ENCODE data around the gene LATS2. TPM values are rescaled to one million over a fixed set of nuclear protein-coding genes. Genes with fewer than 3 reads are reported as not detected.
A peak's percentile ranks its signal among the peaks of the same experiment; 100 is the strongest.
"Not testable (repeated sequence)": the region's sequence is repeated elsewhere in the genome, so short reads cannot be mapped to it uniquely, and the experiment has no call there.

Gene LATS2
- total RNA-seq, 1 donor from 2014 or later, result 7.1 TPM

DNA sequence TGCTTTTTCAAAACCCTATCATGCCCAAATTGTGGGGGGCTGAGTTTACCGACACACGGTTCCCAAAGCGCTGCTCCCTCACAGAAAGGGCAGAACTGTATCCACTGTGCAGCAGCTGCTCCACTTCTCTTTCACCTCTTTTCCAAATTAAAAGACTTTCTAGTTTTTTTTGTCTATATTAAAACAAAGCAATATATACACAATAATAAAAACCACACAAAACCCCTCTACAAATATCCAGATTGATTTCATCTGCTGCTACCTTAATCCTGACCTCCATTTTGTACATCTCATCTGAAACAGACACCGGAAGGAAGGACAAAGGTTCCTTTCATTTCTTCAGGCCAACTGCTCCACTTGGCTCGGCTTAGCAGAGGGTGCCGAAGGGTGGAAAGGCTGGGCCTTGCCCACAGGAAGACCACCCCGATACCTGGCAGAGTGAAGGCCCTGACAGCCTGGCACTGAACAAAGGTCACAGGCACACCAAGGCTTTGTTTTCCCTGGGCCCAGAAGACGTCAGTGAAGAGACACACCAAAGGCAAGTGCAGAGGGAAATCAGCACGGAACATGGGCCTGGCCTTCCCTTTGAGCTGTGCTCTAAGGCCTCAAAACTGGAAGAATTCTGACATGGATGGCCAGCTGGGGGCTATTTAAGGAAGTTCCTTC, 71.6 kb downstream of the LATS2 start:
- ATAC-seq, result no peak

DNA sequence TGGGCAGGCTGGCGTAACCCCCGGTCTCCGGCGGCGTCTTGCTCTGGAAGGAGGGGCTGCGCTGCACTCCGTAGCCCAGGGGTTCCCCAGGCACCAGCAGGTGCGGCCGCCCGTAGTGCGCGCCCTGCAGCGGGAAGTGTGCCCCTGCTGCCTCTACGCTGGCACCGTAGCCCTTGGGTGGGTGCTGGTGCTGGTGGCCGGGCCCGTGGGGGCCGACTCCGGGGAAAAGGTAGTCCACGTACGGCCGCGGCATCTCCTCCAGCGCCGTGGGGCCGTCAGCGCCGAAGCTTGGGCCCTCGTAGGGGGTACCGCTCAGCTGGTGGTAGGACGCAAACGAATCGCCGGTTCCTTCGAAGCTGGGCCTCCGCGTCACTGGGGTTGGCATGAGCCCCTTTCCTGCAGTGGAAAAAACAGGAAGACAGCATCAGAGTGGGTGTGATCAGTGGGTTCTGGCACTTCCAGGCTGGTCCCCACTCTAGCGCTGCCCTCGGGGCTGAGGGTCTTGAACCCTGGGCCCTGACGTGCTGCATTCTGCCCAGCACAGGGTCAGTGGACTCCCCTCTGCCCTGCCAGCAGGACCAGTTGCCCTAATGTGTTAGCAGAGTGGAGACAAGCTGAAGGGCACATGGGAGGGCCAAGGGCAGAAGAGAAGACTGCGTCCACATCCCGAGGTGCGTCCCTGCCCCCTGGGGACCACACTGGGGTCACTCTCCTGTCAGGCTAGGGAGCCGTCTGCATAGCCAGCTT, 72.3 kb downstream of the LATS2 start:
- ATAC-seq, result no peak

DNA sequence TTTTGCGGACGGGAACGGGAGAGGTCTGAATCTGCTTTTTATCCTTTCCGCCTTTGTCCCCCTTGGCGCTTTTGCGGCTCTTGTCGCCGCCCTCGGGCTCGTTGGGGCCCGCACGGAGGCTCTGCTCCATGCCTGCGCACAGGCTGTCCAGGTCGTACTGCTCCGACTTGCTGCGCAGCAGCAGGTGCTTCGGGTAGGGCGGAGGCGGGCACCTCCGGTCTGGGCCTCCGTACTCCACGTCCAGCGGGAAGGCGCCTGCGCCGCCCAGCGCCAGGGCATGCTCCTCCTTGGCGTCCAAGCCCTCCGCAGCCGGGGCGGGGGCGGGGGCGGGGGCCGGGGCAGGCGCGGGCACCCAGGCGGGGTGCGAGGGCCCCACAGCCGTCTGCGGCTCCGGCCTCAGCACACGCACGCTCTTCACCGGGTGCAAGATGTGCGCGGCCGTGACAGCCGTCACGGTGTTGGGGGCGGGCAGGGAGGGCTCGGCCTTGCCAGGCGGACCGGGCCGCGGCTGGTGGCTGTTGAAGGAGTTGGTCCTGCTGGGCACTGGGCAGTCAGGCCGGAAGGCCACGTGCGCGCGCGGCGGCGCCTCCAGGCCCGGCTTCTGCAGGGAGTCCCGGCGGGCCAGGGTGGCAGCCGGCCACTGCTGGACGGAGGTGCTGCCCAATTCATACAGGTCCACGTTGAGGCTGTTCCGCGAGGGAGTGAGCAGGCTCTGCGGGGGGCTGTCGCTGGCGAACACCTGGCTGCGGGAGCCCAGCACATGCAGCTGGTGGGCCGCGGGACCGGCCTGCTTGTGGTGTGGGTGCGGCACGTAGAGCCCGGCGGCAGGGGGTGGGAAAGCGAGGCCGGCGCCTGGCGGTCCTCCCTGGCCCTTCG, 73.1 kb downstream of the LATS2 start:
- ATAC-seq, result no peak

DNA sequence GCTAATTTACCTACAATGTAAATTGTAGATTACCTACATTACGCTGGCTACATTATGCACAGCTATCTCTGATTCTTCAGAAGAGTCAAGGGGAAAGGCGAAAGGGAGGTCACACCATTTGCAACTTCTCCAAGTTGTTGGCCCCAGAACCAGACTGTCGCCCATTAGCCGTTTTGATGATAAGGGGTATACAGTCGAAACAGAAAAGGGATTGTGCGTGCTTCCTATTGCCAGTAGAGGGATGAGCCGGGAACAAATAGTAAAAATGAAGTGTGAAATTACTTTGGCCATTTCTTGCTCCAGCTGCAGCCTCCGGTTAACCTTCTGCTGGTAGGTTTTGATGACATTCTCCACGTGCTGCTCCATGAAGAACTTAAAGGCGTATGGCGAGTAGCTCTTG, 73.8 kb downstream of the LATS2 start:
- no peak for ATAC-seq

DNA sequence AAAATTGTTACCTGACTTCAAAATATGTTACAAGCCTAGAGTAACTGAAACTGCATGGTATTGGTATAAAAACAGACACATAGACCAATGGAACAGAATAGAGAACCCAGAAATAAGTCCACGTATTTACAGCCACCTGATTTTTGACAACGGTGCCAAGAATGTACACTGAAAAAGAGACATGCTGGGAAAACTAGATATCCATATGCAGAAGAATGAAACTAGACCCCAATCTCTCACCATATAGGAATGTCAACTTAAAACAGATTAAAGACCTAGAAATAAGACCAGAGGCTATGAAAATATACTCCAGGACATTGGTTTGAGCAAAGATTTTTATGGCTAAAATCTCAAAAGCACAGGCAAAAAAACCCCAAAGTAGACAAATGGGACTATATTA, 76.5 kb downstream of the LATS2 start:
- no peak for ATAC-seq

DNA sequence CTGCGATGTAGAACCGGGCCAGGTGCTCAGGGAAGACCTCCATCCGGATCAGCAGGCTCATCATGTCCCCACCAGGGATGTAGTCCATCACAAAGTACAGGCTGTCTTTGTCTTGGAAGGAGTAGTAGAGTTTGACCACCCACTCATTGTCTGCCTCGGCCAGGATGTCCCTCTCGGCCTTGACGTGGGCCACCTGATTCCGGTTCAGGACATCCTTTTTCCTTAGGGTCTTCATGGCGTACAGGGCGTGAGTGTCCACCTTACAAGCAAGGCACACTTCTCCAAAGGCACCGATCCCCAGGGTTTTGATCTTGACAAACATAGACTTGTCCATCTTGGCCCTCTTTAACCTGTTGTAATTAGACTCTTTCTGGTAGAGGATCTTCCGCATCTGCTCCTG, 78.0 kb downstream of the LATS2 start:
- ATAC-seq, result no peak

DNA sequence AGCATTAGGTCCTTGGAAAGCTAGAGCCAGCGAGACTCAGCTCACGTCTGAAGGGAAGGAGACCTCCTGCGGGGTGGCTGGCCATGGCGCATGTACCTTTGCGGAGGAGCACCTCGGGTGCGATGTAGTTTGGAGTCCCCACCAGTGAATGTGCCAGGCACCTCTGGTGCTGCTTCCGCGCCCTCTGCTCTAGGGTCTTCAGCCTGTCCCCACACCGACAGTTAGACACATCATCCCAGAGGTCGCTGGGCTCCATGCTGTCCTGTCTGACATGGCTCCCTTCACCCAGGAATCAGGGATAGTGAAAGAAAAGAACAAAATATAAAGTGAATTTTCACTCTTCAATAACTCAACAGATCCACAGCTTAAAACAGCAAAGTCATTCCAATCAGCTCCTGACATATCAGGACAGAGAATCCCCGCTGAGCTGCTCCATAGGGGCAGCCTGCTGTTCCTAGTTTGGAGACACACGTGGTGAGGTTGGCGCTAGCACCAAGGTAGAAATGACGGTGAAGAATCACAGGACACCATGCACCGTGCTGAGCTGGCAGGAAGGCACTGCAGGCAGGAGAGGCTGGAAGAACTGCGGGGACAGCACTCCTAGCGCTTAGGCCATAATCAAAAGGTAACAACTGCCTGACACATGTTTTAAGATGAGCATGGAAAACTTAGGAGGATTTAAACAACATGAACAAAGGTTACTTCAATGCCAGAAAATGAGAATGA, 79.9 kb downstream of the LATS2 start:
- ATAC-seq, result no peak

DNA sequence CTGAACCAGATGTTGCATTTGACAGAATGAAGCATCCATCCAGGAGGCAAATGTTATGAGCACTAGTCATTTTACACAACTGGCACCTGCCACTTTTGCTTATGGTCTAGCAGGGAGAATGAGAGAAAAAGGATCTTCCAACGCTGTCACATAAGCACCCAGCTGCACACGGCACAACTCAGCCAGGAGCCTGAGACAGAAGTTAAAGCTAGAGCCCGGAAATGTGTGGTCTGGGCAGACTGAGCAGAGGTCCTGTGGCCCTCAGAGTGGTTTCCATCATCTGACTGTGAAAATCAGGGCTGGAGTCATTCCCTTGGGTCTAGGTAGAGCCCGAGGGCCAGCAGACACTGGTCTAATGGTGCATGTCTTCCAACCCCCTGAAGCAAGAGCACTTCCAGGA, 80.5 kb downstream of the LATS2 start:
- no peak for ATAC-seq

DNA sequence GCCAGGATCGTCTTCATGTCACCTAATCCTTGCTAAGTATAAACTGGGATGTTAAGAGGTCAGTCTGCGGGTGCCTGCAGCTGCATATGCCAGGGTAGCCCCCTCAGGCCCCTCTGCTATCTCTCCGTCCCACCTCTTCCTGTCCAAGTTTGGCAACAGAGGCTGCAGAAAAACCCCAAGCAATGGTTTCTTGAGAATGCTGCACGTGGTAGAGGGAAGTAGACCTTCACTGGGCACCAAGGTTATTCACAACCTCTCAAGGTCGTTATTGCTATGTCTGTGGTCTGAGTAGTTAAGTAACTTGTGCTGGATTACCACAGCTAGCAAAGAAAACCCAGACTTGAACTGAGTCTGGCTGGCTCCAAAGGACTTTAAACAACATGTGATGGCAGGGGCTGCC, 81.0 kb downstream of the LATS2 start:
- no peak for ATAC-seq

DNA sequence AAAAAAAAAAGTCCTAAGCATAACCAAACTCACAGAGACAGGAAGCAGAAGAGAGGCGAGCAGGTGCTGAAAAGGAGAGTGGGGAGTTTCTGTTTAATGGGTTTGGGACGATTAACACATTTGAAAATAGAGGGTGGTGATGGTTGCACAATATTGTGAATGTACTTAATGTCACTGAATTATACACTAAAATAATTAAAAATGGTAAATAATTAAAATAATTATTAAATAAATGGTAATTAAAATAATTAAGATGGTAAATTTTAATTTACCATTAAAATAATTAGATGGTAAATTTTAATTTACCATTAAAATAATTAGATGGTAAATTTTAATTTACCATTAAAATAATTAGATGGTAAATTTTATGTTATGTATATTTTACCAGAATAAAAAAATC, 84.0 kb downstream of the LATS2 start:
- no peak for ATAC-seq

DNA sequence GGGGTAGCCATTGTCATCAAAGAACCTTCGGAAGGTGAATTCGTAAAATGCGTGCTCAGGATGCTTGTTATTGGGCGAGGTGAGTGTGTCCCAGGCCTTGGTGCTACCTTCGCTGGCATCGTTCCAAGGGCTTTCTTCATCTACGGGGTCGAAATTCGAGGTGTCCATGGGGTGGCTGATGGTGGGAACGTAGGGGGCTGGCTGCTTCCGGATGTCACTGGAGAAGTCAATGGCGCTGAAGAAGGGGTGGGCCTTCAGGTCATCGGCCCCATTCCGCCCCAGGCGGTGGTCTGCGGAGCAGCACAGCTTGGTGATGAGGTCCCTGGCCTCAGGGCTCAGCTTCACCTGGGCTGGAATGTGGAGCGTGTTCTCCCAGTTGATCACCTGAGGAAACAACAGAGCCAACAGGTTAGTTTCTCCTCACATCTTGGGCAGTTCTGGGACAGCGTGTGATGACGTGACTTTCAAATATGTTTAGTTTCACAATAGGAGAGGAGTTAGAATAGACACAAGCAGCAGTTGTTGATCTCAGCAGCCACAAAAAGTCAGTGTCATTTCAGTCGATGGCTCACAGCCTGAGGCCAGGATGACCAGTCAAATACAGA, 86.3 kb downstream of the LATS2 start:
- ATAC-seq, result no peak

DNA sequence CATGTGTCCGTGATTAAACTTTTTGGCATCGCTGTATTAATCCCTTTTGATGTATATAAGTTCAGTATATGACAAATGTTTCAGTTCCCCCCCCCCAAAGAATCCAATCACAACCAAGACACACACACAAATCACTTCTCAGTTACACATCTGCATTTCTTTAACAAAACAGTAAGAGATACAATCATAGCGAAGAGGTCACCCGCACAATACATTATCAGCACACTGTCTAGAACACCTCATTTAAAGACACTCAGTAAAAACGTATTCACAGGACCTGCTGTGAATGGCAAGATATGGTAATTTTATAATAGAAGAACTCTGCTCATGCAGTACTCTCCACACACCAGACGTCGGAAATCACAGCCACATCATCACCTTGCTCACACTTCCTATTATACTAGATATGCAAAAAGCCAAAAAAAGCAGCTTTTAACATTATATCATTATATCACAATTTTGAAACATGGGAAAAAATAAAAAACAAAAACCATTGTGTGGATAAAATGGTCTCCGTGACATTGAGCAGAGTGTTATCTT, 87.4 kb downstream of the LATS2 start:
- ATAC-seq, result no peak

DNA sequence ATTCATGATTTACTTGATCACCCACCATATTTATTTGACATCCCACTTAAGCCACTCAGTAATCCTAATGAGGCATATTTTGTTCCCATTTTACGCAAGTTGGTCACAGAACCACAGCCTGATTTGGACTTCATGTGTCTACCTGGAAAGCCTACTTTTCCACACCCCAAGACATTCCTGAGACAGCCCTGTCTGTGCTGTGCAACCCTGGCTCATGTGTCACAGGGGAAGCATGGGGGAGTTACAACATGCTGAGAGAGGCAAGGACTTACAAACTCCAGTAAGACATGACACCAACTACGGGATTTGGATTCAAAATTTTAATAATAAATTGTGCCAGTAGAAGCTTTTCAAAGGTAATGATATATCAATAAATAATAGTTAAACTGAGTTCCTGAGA, 88.7 kb downstream of the LATS2 start:
- no peak for ATAC-seq

DNA sequence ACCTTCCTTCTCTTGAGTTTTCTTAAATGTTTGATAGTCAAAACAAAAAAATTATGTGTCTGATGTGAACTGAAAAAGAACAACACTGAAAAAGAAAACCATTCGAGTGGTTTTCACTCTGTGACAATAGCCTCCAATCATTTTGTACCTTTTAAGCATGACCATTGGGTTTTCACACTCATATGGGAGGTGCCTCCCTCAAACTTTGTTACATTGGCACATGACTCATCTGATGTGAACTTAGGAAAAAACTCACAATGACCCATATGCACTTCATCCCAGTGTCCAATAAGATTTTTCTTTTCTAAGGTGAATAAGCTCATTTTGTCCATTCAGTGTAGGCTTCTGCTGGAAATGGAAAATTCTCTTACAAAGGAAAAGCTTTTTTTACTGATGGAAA, 92.2 kb downstream of the LATS2 start:
- peak; percentile 57 for ATAC-seq

DNA sequence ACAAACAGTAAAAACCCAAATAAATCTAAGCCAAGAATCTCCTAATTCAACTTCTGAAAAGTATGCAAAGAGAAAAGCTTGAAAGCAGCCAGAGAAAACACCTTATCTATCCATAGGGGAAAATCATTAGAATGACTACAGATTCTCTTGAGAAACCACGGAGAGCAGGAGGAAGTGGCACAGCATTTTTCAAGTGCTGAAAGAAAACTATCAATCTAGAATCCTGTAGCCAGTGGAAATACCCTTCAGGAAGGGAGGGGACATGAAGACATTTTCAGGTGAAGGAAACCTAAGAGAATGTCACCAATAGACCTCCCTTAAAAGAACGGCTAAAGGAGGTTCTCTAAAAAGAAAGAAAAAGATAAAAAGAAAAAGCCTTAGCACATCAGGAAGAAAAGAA, 92.6 kb downstream of the LATS2 start:
- ATAC-seq, result no peak

DNA sequence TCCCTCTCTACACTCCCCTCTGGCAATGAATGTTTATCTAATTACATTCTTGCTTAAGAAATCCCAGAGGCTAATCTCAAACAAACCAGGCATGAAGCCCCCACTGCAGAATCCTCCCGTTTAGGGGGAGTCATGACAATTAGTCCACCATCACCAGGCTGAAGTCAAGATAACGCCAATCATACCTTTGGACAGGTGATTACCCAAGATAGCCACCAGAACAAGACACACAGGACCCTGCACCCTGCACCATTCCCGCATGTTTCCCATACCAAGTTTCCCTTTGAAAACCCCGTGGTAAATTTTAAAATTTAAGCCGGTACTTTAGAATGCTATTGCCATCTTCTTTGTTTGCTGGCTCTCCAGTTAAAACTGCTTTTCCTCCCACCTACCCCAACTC, 94.0 kb downstream of the LATS2 start:
- no peak for ATAC-seq

DNA sequence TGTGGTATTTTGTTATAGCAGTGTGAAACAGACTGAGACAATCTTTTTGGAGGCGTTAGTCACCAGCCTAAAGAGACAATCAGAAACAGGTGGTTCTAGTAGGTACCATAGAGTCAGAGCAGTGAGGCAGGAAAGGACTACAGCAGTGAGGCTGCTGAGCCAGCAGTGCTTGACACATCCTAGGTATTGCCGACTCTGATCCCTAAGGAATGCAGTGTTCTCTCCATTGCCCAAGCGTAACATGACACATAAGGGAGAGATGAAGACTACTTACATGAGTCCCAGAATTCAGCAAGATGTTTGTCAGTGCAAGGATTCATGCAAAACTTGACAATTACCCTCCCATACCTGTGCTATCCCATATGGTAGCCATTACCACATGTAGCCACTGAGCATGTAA, 96.5 kb downstream of the LATS2 start:
- peak; percentile 26 for ATAC-seq

DNA sequence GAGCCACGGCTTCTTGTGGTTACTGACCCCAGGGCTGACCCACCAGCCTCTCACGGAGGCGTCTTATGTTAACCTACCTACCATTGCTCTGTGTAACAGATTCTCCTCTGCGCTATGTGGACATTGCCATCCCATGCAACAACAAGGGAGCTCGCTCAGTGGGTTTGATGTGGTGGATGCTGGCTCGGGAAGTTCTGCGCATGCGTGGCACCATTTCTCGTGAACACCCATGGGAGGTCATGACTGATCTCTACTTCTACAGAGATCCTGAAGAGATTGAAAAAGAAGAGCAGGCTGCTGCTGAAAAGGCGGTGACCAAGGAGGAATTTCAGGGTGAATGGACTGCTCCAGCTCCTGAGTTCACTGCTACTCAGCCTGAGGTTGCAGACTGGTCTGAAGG, 99.7 kb downstream of the LATS2 start:
- not testable (repeated sequence) for ATAC-seq

DNA sequence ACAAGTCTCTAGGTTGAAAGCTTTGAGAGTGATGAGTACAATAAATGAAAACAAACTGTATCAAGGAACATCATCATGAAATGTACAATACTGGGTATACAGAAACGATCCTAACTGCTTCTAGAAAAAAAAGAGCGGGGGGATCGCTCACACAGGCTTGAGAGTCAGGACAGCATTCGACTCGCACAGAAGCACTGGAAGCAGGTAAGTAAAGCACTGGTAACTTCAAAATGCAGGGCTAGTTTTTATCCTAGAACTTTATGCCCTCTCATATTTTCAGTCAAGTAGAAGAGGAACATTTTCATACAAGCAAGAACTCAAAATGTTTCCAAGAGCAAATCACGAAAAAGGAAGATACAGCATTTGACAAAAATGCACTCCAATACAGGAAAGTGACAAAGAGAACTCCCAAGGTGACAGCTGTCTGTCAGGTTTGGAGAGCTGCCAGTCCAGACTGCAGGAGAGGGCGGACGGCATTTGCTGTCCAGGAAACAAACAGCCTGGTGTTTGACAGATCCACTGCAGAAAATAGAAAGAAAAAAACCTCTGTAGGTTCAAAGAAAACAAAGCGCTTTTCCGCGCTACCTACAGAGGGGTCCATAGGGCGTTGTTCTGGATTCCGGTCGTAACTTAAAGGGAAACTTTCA, 100.6 kb downstream of the LATS2 start:
- ATAC-seq, result no peak

DNA sequence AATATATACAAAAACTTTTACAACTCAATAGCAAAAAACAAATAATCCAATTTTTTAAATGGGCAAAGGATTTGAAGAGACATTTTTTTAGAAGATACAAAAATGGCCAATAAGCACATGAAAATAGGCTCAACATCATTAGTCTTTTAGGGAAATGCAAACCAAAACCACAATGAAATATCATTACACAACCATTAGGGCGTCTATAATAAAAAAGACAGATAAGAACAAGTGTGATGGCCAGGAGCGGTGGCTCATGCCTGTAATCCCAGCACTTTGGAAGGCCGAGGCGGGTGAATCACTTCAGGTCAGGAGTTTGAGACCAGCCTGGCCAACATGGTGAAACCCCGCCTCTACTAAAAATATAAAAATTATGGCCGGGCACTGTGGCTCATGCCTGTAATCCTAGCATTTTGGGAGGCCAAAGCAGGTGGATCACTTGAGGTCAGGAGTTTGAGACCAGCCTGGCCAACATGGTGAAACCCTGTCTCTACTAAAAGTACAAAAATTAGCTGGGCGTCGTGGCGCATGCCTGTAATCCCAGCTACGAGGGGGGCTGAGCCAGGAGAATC, 104.3 kb downstream of the LATS2 start:
- not testable (repeated sequence) for ATAC-seq

DNA sequence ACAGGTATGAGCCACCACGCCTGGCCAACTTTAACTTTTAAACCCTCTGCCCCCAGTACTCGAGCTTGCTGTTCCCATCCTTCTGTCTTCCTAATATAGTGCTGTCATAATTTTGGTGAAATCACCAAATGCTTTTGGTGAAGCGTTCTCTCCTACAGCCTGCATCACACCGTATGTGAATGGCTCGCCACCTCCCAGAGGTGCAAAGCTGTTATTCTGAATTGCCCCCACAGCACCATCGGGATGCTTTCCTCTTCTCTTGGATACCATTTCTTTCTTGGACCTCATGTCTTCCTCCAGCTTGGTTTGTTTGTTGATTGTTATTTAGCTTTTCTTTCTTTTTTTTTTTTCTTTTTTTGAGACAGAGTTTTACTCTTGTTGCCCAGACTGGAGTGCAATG, 105.9 kb downstream of the LATS2 start:
- ATAC-seq, result no peak

Measured in esophagus mucosa (tissue), 1 donor.